Measurements from ENCODE around the gene TPM1.
A peak's percentile ranks its signal among the peaks of the same experiment; 100 is the strongest.

Gene TPM1

DNA sequence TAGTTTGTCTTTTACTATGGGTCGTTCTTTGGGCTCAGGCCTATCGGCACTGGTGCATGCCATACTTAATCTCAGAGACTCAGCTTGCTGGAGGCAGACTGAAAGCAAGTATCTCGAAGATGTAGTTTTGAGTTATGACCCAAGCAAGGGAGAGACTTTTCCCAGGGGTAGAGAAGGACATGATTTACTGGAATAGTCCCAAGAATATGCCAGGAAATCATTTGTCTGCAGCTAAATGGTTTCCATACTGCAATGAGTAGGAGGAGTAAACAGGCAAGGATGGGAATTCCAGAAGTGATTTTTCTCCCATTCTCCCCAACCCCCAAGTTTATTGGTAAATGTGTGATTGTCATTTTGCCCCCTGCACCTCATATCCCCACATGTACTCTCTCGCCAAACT is 43.7 kb downstream of the TPM1 start:
- TF ChIP-seq, protein P1, sequence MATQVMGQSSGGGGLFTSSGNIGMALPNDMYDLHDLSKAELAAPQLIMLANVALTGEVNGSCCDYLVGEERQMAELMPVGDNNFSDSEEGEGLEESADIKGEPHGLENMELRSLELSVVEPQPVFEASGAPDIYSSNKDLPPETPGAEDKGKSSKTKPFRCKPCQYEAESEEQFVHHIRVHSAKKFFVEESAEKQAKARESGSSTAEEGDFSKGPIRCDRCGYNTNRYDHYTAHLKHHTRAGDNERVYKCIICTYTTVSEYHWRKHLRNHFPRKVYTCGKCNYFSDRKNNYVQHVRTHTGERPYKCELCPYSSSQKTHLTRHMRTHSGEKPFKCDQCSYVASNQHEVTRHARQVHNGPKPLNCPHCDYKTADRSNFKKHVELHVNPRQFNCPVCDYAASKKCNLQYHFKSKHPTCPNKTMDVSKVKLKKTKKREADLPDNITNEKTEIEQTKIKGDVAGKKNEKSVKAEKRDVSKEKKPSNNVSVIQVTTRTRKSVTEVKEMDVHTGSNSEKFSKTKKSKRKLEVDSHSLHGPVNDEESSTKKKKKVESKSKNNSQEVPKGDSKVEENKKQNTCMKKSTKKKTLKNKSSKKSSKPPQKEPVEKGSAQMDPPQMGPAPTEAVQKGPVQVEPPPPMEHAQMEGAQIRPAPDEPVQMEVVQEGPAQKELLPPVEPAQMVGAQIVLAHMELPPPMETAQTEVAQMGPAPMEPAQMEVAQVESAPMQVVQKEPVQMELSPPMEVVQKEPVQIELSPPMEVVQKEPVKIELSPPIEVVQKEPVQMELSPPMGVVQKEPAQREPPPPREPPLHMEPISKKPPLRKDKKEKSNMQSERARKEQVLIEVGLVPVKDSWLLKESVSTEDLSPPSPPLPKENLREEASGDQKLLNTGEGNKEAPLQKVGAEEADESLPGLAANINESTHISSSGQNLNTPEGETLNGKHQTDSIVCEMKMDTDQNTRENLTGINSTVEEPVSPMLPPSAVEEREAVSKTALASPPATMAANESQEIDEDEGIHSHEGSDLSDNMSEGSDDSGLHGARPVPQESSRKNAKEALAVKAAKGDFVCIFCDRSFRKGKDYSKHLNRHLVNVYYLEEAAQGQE (IDR thresholded peaks at IDR 0.05; ENCODE audit: insufficient read depth in 1 of 2, low read depth in 2 of 2, low read length in 2 of 2), result no peak
- TF ChIP-seq TAF1 (IDR thresholded peaks at IDR 0.05; ENCODE audit: borderline replicate concordance, insufficient read depth, low read length) (no peak), POLR2AphosphoS5 (IDR thresholded peaks at IDR 0.05; ENCODE audit: low read depth, low read length) (no peak), SIN3A (IDR thresholded peaks at IDR 0.05; ENCODE audit: borderline replicate concordance, insufficient read depth, low read length) (no peak), FOXP2 (optimal IDR thresholded peaks at IDR 0.05; ENCODE audit: borderline replicate concordance, extremely low read depth, extremely low read length, insufficient read depth) (no peak)

DNA sequence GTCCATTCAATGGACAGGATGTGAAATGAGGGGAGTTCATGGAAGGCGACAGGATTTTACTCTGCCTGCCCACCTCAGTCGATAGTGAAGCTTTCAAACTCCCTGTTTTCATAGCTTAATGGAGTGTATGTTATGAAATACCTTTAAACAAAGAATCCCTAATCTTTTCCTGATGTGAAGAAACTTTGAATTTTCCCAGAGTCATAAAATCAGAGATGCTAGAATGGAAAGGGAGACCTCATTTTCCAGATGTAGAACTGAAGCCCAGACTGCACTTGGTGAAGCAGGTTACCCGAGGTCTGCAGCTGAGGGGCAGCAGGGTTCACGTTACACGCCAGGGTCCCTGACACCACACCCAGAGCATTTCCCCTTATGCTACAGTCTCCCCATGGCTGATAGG is 44.4 kb downstream of the TPM1 start:
- no peak for TF ChIP-seq FOXP2 (optimal IDR thresholded peaks at IDR 0.05; ENCODE audit: borderline replicate concordance, extremely low read depth, extremely low read length, insufficient read depth)
- no peak for TF ChIP-seq TAF1 (IDR thresholded peaks at IDR 0.05; ENCODE audit: borderline replicate concordance, insufficient read depth, low read length)
- no peak for TF ChIP-seq SIN3A (IDR thresholded peaks at IDR 0.05; ENCODE audit: borderline replicate concordance, insufficient read depth, low read length)
- TF ChIP-seq POLR2AphosphoS5 (IDR thresholded peaks at IDR 0.05; ENCODE audit: low read depth, low read length), result no peak
- TF ChIP-seq, protein P1 (IDR thresholded peaks at IDR 0.05; ENCODE audit: insufficient read depth in 1 of 2, low read depth in 2 of 2, low read length in 2 of 2), result no peak

DNA sequence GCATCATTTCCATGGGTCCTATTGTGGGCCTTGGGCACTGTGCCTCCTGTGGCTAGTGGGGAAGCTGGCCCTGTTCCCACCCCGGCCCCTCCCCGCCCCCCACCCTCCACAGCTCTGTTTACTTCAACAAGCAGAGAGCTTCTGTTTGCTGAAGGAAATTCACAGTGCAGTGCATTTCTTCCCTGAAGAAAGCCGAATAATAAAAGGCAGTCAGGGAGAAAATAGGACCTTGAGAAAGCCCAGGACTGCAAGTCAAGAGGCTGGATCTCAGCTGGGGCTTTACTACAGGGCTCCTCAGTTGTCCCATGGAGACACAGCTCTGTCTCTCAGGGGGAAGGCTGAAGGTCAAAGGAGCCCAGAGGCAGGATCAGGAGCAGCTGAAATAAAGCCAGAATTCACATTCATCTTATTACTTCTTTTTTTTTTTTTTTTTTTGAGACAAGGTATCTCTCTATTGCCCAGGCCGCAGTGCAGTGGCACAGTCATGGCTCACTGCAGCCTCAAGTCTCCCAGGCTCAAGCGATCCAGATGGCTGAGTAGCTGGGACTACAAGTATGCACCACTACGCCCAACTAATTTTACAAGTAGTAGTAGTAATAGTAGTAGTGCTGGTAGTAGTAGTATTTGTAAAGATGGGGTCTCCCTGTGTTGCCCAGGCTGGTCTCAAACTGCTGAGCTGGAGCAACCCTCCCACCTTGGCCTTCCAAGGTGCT is 46.1 kb downstream of the TPM1 start:
- no peak for TF ChIP-seq FOXP2 (optimal IDR thresholded peaks at IDR 0.05; ENCODE audit: borderline replicate concordance, extremely low read depth, extremely low read length, insufficient read depth)

DNA sequence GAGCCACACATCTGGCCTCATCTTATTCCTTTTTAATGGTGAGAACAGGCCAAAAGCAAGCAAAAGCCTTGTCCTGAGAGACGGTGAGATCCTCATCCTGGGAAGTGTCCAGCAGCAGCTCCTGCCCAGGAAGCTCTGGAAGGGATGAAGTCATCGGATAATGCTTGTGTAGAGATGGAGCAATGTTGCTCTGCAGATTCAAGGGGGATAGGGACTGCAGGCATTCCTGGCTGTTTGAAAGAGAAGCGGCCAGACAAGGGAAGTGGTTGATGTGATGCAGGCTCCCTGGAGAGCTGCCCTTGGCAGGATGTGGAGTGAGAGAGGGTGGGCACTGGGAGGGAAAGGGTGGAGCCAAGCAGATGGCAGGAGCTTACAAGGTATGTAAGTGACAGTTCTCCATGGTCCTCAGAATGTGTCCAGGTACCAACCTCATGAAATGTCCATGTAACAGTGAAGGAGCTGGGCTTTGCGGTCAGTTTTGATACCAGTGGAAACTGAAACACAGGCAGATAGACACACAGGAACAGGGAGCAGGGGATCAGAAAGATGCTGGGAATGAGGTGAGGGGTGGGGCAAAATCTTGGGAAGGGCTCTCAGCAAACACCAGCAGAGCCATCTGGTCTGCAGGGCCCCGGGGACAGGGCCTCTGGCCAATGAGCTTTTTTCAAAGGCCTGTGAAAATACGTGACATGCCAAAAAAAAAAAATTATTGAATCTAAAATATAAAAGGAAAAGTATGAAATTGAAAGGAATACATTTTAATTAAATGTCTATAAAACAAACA is 46.9 kb downstream of the TPM1 start:
- TF ChIP-seq, protein P1 (IDR thresholded peaks at IDR 0.05; ENCODE audit: insufficient read depth in 1 of 2, low read depth in 2 of 2, low read length in 2 of 2), result peak in 1 of 2 experiments; percentile 49; a peak in 2 of 4 replicates
- peak; percentile 56 for TF ChIP-seq FOXP2 (optimal IDR thresholded peaks at IDR 0.05; ENCODE audit: borderline replicate concordance, extremely low read depth, extremely low read length, insufficient read depth)
- no peak for TF ChIP-seq TAF1 (IDR thresholded peaks at IDR 0.05; ENCODE audit: borderline replicate concordance, insufficient read depth, low read length)
- no peak for TF ChIP-seq POLR2AphosphoS5 (IDR thresholded peaks at IDR 0.05; ENCODE audit: low read depth, low read length)
- no peak for TF ChIP-seq SIN3A (IDR thresholded peaks at IDR 0.05; ENCODE audit: borderline replicate concordance, insufficient read depth, low read length)

DNA sequence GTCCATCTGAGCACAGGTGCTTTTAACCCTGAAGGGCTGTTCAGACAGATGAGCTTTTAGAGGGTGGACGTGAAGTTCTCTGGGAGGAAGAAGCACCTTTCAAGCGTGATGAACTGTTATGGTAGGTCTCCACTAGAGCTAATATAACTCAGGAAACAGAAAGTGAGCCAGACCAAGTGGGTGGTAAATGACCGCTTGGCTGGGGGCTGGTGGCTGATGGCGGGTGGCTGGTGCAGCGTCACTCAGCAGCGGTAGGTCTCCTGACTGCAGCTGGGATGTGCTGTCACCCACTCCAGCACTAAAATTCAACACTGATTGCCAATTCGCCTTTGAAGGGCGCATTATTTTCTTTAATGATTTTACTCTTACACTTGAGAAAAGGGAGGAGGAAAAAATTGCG is 47.9 kb downstream of the TPM1 start:
- no peak for TF ChIP-seq TAF1 (IDR thresholded peaks at IDR 0.05; ENCODE audit: borderline replicate concordance, insufficient read depth, low read length)
- TF ChIP-seq, protein P1 (IDR thresholded peaks at IDR 0.05; ENCODE audit: insufficient read depth in 1 of 2, low read depth in 2 of 2, low read length in 2 of 2), result no peak
- no peak for TF ChIP-seq FOXP2 (optimal IDR thresholded peaks at IDR 0.05; ENCODE audit: borderline replicate concordance, extremely low read depth, extremely low read length, insufficient read depth)
- TF ChIP-seq POLR2AphosphoS5 (IDR thresholded peaks at IDR 0.05; ENCODE audit: low read depth, low read length), result no peak
- no peak for TF ChIP-seq SIN3A (IDR thresholded peaks at IDR 0.05; ENCODE audit: borderline replicate concordance, insufficient read depth, low read length)

Data from PFSK-1 (cell line).